ENCODE measurements around the gene CCNE1.
A peak's percentile ranks its signal among the peaks of the same experiment; 100 is the strongest.

Gene CCNE1

GRCh38 chr19:29849208-29849607 lies 37.4 kb downstream of the CCNE1 start:
- no peak for DNase-seq

- DNase-seq = no peak
Observed at GRCh38 chr19:29850482-29850881, 38.7 kb downstream of the CCNE1 start.

- DNase-seq = no peak
Observed at GRCh38 chr19:29851769-29852521, 40.2 kb downstream of the CCNE1 start.

- no peak for DNase-seq
Observed at GRCh38 chr19:29854033-29854432, 42.2 kb downstream of the CCNE1 start.

- DNase-seq = no peak
Observed at GRCh38 chr19:29855087-29855486, 43.3 kb downstream of the CCNE1 start.

GRCh38 chr19:29855741-29856500 lies 44.1 kb downstream of the CCNE1 start:
- peak; percentile 22 for DNase-seq

- no peak for DNase-seq
Observed at GRCh38 chr19:29858000-29858596, 46.3 kb downstream of the CCNE1 start.

GRCh38 chr19:29858621-29859020 lies 46.8 kb downstream of the CCNE1 start:
- DNase-seq = no peak

GRCh38 chr19:29860492-29860891 lies 48.7 kb downstream of the CCNE1 start:
- DNase-seq = no peak

GRCh38 chr19:29861574-29861973 lies 49.8 kb downstream of the CCNE1 start:
- no peak for DNase-seq

GRCh38 chr19:29866011-29866410 lies 54.2 kb downstream of the CCNE1 start:
- DNase-seq = no peak

- no peak for DNase-seq
Observed at GRCh38 chr19:29867984-29868383, 56.2 kb downstream of the CCNE1 start.

GRCh38 chr19:29871143-29871542 lies 59.4 kb downstream of the CCNE1 start:
- DNase-seq = no peak

- DNase-seq = no peak
Observed at GRCh38 chr19:29872224-29872731, 60.5 kb downstream of the CCNE1 start.

GRCh38 chr19:29873024-29873800 lies 61.4 kb downstream of the CCNE1 start:
- no peak for DNase-seq

Data from NCI-H1694 (cell line).